Gastrocnemius medialis (tissue), 4 donors: ENCODE results near the gene CFAP69. TPM values are rescaled to one million over a fixed set of nuclear protein-coding genes. Genes with fewer than 3 reads are reported as not detected.

Experiments used
- ATAC-seq, 2 donors: fragments of 150-250 bp; one replicate each; pipeline ENCODE4 v1.9.1; 2016
- DNase-seq, 2 donors: peaks; one replicate each; pipeline ENCODE4 v3.0.0-alpha.2; 2019
- H3K27ac ChIP-seq, 4 donors: fragments of 200-600 bp; sonication (generic); 1 replicate in 1 of 4; 2 replicates in 3 of 4; pipeline ENCODE4 v1.5.1; 2016 to 2018; ENCODE audit warnings: mild to moderate bottlenecking in 2 of 4, moderate library complexity in 1 of 4
- H3K27me3 ChIP-seq, 3 donors: fragments of 200-600 bp; sonication (generic) in 2 of 3; 1 replicate in 1 of 3; 2 replicates in 2 of 3; pipeline versions ENCODE4 v1.5.1 to v1.6.0; 2016 to 2019; ENCODE audit warnings: mild to moderate bottlenecking in 1 of 3, moderate library complexity in 1 of 3
- H3K36me3 ChIP-seq, 2 donors: fragments of 200-600 bp; sonication (generic) in 1 of 2; one replicate each; pipeline ENCODE4 v1.5.1; 2017 to 2018
- H3K4me1 ChIP-seq, 2 donors: fragments of 200-600 bp; sonication (generic) in 1 of 2; one replicate each; pipeline ENCODE4 v1.5.1; 2016 to 2017; ENCODE audit warnings: mild to moderate bottlenecking in 2 of 2
- H3K4me3 ChIP-seq, 4 donors: fragments of 200-600 bp; sonication (generic) in 3 of 4; 1 replicate in 1 of 4; 2 replicates in 3 of 4; pipeline ENCODE4 v1.5.1; 2016 to 2019; ENCODE audit warnings: mild to moderate bottlenecking in 2 of 4
- H3K9me3 ChIP-seq, 3 donors: fragments of 200-600 bp; sonication (generic) in 2 of 3; 1 replicate in 1 of 3; 2 replicates in 2 of 3; pipeline ENCODE4 v1.5.1; 2016 to 2019
- CTCF ChIP-seq, 5 experiments: fragments of 450-650 bp in 3 of 5; fragments of 200-600 bp in 2 of 5; sonication (generic) in 2 of 5; IDR thresholded peaks in 4 of 5; conservative IDR thresholded peaks in 1 of 5; 1 replicate in 4 of 5; 2 replicates in 1 of 5; pipeline ENCODE4 v1.5.1; 2016 to 2019; ENCODE audit warnings: antibody characterized with exemption in 5 of 5, mild to moderate bottlenecking in 3 of 5, moderate library complexity in 3 of 5
- POLR2A ChIP-seq, 2 donors: fragments of 450-650 bp; IDR thresholded peaks; one replicate each; pipeline ENCODE4 v1.6.1; 2017; ENCODE audit warnings: antibody characterized with exemption in 2 of 2, mild to moderate bottlenecking in 2 of 2, moderate library complexity in 2 of 2
- in situ Hi-C, 4 donors: fragments of 200-750 bp; cut with MboI; loops; one replicate each; pipeline versions ENCODE4 v1.15.0 to v1.8.0; 2017; ENCODE audit warnings: low sequenced_read_pairs in 4 of 4
- intact Hi-C: fragments of 100-400 bp; cut with DNase I; formaldehyde crosslinking; loops from one replicate; pipeline ENCODE4 v1.15.1; 2023; ENCODE audit warnings: low total_unique reads
- total RNA-seq, 4 donors: library from RNA; depleted of rRNA; stranded (reverse); fragments of >200 nt; gene quantifications; one replicate each; pipeline versions ENCODE4 v1.1.0 to v1.2.3, GENCODE V29; 2016

CFAP69 gene
- 1 to 10 TPM in 2 of 4 donors, under 1 TPM in 1, not detected in 1; 0.62 to 4.9 (median 1.6) TPM for total RNA-seq

GRCh38 chr7:90244909-90245851 lies at the start of gene CFAP69:
Gene CFAP69 (plus strand): TSS chr7:90245174. CDS start chr7:90245425, 251 bp downstream.
- intact Hi-C loops = loop anchor here (5.0 kb wide), 2 partner anchors 102 to 157 kb away; partner anchors contain the start of genes CLDN12 and GTPBP10
- H3K36me3 ChIP-seq = no peaks in the 10 kb centered on the region
- H3K4me1 ChIP-seq = peaks cover 6 to 19% of the 10 kb centered on the region in 2 donors
- H3K4me3 ChIP-seq = peak within 1 kb of the TSS; percentile 81 to 97 (median 92)
- ATAC-seq (peak; percentile 92 to 98), DNase-seq (peak; percentile 61 to 77)
- H3K27me3 ChIP-seq = no peaks in the 10 kb centered on the region
- no peaks in the 10 kb centered on the region for H3K9me3 ChIP-seq
- in situ Hi-C loops = loop anchor here in 1 of 4 donors (10.0 kb wide), 1 partner anchor 160 kb away; the partner anchor contains the start of gene CLDN12
- peak within 1 kb of the TSS in 3 of 4 donors; percentile 21 to 57 (median 41) for H3K27ac ChIP-seq
- TF ChIP-seq CTCF (IDR thresholded peaks at IDR 0.05 in 4 of 5, conservative IDR thresholded peaks at IDR 0.05 in 1 of 5) (peak in 3 of 5 experiments; percentile 24 to 40 (median 39)), POLR2A (IDR thresholded peaks at IDR 0.05) (no peak)

GRCh38 chr7:90201500-90202195 lies 43.3 kb upstream of the CFAP69 start:
- ATAC-seq = no peak
- in situ Hi-C loops (no loop called here), intact Hi-C loops (no loop called here)
- Histone ChIP-seq H3K4me3 (no peak overlapping the region), H3K27me3 (no peaks in the 10 kb centered on the region), H3K36me3 (no peaks in the 10 kb centered on the region), H3K4me1 (no peaks in the 10 kb centered on the region), H3K9me3 (no peaks in the 10 kb centered on the region), H3K27ac (no peak overlapping the region)
- no peak for TF ChIP-seq POLR2A (IDR thresholded peaks at IDR 0.05)
- TF ChIP-seq CTCF (IDR thresholded peaks at IDR 0.05 in 4 of 5, conservative IDR thresholded peaks at IDR 0.05 in 1 of 5) = no peak
- no peak for DNase-seq

DNA sequence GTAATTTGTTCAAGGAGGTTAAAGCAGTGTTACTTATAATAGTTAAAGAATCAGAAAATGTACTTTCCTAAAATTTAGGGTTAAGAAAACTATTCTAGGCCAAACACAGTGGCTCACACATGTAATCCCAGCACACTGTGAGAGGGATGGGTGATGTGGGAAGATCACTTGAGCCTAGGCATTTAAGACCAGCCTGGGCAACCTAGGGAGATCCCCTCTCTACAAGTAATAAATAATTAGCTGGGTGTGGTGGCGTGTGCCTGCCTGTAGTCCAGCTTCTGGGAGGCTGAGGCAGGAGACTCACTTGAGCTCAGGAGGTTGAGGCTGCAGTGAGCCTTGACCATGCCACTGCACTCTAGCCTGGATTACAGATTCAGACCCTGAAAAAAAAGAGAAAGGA lies 37.0 kb upstream of the CFAP69 start:
- TF ChIP-seq CTCF (IDR thresholded peaks at IDR 0.05 in 4 of 5, conservative IDR thresholded peaks at IDR 0.05 in 1 of 5) (no peak), POLR2A (IDR thresholded peaks at IDR 0.05) (no peak)
- ATAC-seq = no peak
- Histone ChIP-seq H3K4me3 (no peak overlapping the region), H3K4me1 (no peaks in the 10 kb centered on the region), H3K9me3 (no peaks in the 10 kb centered on the region), H3K36me3 (no peaks in the 10 kb centered on the region), H3K27ac (no peak overlapping the region), H3K27me3 (no peaks in the 10 kb centered on the region)
- no peak for DNase-seq
- in situ Hi-C loops = no loop called here
- intact Hi-C loops = no loop called here

GRCh38 chr7:90209776-90210175 lies 35.2 kb upstream of the CFAP69 start:
- DNase-seq = no peak
- Histone ChIP-seq H3K9me3 (no peaks in the 10 kb centered on the region), H3K27ac (no peak overlapping the region), H3K36me3 (no peaks in the 10 kb centered on the region), H3K27me3 (no peaks in the 10 kb centered on the region), H3K4me1 (no peaks in the 10 kb centered on the region), H3K4me3 (no peak overlapping the region)
- no peak for ATAC-seq
- TF ChIP-seq CTCF (IDR thresholded peaks at IDR 0.05 in 4 of 5, conservative IDR thresholded peaks at IDR 0.05 in 1 of 5) (no peak), POLR2A (IDR thresholded peaks at IDR 0.05) (no peak)
- in situ Hi-C loops (no loop called here), intact Hi-C loops (no loop called here)
